GM18873 (cell line): ENCODE data around the gene ZNF837.
"Not testable (repeated sequence)": the region's sequence is repeated elsewhere in the genome, so short reads cannot be mapped to it uniquely, and the experiment has no call there.

ENCODE experiments used
- ATAC-seq: cut with Tn5 transposase; IDR thresholded peaks from one replicate; pipeline ENCODE4 v1.9.1; 2021; ENCODE audit warnings: mild to moderate bottlenecking, moderate library complexity, moderate number of reproducible peaks; ENCODE audit not compliant: unreplicated experiment, low FRiP score

Gene ZNF837

DNA sequence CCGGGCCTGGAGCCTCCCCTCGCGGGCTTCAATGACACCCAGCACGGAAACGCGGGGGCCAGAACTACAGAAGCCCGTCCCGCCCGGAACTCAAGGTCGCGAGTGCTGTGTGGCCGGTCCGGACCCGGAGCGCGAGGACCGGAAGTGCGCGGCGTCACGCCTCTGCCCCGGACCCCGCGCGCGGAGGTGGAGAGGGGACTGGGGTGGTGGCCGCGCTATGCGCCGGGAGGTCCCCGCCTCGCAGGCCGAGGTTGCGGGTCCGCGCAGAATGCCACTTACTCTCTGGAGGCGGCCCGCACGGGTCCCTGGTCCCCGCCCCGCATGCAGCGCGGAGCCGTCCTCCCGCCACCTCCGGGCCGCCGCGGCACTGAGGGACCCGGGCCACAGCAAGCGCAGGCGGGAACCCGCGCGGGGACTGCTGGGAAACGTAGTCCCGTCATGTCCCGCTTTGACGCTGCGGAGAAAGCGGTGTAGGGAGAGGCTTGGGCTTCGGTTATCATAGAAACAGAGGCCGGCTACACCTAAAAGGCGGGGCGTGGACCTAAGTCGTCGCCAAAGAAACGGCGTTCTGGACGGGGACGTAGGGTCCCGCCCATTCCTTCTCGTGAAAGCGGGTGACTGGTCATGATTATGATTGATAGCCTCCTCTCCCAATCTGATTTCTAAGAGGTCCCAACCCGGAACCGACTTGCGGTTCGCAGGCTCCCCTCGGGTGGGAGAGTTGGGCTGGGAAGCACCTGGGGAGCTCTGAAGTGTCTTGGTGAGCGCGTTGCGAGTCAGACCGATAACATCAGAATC is at the start of gene ZNF837:
ZNF837 (minus strand) TSS at position 369 of the 798 bp plus-strand sequence. CDS start 11,698 bp downstream, outside the sequence.
- ATAC-seq: peak; percentile 84

GRCh38 chr19:58429745-58430144 is 48.9 kb upstream of the ZNF837 start:
- ATAC-seq: no peak

DNA sequence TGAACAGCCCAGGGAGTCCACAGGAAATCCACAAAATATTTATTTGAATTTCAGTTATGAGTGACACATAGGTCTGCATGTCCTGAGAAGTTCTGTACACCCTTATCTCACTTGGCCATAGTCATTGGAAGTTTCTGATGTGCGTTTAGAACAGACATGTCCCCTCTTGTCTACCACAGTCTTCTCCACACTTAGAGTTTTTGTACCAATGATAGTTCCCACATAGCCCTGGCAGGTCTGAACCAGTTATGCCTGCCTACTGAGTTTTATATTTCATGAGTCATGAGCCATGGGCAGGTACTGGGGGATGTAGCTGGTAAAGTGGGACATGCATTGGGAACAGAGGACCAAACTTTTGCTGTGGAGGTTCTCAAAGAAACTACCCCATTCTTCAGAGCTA is 47.8 kb upstream of the ZNF837 start:
- ATAC-seq: no peak

GRCh38 chr19:58417071-58417470 is 36.2 kb upstream of the ZNF837 start:
- ATAC-seq: no peak

DNA sequence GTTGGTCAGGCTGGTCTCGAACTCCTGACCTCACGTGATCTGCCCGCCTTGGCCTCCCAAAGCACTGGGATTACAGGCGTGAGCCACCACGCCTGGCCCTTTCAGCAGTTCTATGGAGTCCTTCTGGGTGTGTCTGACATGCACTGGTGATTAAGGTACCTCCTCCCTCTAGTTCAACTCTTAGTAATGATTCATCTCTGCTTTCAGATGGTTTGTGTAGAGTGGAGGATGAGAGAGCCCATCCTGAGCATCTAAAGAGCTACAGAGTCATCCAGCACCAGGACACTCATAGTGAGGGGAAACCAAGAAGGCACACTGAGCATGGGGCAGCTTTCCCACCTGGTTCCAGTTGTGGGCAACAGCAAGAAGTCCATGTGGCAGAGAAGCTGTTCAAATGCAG is 35.8 kb upstream of the ZNF837 start:
- ATAC-seq: no peak

DNA sequence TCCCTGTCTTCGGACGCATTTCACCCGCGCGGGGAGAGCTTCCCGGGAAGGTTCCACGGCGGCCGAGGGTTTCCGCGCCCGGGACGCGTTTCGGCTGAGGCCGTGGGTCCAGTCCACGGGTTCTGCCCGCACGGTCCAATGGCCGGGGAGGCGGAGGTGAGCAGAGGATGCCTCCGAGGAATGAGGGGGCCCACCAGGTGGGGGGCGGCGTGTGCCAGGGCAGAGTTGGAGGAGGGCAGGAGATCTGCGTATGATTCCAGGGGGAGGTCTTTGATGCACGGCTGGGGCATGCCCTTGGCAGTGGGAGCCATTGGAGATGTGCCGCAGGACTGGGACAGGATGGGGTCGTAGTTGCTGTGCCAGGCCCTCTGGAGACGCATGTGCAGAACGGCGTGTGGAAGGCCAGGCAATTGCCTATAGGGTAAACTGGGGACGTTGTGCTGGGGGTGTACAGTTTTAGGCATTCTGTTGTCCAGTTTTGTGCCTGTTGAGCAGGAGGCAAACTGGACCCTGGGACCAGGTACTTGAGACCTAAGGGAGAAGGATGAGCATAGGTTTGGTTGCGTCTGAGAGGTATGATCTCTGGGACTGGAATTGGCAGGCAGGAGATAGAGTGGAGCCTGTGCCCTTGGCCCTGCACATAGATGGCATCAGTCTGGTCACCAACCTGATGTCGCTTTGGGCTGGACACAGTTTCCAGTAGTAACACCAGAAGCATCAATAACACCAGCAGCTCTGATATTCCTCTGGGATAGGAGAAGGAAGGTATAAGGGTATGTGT is 28.4 kb upstream of the ZNF837 start:
- peak; percentile 3 for ATAC-seq

GRCh38 chr19:58408152-58409009 is 27.6 kb upstream of the ZNF837 start, which contains the start of gene ZNF584:
Gene ZNF584 (plus strand): TSS chr19:58408649. CDS start chr19:58409148, 499 bp downstream.
- ATAC-seq: peak; percentile 82

GRCh38 chr19:58407658-58408151 is 26.9 kb upstream of the ZNF837 start:
- ATAC-seq: peak; percentile 12

DNA sequence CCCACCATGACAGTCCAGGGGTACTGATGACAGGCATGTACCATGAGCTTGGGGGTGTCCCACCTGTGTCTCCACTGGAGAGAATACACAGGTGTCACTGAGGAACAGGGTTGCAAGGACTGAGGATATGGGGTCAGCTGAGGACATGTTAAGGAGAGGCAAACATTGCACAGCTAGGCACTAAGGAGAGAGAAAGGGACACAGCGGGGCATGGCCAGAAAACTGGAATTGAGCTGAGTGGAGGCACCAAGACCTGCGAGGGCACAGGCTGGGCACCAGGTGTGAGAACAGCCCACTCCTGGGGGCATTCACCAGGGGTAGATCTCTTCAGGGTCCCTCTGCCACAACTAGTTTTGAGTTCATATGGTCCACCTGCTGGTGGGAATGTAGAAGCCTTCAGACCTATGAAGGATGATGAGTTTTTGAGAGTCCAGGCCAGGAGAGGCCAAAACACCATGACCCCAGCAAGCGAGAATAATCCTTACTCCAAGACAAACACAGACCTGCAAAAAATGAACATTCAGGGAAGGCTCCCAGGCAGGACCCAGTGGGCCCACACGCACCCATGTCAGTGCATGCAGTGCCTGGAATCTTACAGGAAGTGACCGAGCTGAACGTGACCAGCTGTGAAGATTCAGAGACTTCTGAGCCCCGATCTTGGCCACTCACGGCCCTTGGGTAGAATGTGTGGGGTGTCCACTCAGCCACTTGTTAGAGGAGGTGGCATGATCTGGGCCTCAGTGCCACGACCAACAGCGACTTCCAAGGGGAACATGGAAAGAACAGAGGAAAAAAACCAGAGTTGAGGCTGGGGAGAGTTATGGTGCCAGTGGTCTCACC is 26.2 kb upstream of the ZNF837 start:
- ATAC-seq: no peak

- ATAC-seq: not testable (repeated sequence)
Observed at GRCh38 chr19:58403920-58404478, 23.2 kb upstream of the ZNF837 start.

- no peak for ATAC-seq
Observed at GRCh38 chr19:58401840-58402421, 21.1 kb upstream of the ZNF837 start.

DNA sequence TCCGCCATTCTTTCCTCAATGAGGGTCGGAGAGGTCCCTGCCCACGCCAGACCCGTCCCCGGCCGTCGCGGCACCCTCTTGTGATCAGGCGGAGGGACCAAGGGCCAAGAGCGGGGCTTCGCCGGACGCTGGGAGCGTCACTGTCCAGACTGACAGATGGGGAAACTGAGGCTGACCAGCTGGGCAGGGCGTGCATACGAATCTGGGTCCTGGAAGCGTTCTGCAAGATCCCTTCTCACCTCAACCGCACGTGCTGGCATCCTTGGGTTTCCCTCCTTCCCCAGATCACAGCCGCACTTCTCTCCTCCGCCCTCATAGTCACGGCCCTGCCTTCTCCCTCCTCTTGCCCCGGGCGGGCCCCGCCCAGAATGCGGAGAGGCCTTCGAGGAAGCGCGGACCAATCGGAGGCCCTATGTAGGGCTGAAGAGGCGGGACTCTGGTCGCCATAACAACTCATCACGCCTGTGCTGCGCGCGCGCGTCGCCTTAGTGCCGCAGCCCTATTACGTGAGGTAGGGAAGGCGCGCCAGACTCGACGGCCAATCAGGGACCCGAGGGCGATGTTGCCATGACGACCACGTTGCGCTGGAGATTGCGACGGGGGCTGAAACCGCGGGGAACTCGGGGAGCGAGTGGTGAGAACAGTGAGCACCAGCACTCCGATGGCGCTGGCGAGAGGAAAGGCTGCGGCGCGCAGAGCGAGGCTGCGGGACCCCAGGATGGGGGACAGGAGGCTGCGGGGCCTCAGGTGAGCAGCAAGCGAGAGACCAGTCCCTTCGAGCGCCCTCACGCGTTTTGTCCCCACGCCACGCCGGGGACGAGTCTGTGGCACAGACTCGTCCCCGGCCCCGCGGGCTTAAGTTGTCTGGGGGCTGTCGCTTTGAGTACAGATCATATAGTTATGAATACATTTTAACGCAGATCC is 20.3 kb upstream of the ZNF837 start:
- ATAC-seq: peak; percentile 92

DNA sequence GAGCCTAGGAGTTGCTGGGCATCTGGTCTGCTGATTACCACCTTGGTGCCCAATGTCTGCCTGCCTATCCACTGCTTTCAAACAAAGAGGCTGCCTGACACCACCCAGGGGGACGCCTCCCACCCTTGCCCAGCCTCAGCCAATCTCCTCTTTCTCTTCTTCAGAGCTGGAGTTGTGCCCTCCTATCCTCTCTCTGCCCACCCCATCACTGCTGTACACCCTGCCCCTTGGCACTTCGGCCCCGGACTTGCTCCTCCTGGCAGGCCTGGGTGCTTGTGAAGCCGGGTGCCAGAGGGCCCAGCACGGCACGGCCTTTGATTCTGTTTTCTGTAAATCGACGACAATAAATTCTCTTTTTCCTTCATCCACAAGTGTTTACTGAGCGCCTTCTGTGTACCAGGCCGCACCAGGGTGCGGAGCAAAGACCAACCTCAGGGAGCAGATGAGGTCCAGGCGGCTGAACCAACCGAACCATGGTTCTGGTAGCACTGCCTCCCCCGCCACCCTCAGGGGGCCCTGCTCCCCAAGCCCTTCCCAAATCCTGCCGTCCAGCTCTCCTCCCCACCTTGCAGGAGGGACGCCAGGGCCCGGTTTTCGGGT is 19.6 kb upstream of the ZNF837 start:
- no peak for ATAC-seq

GRCh38 chr19:58399903-58400302 is 19.1 kb upstream of the ZNF837 start:
- ATAC-seq: no peak

- ATAC-seq: no peak
Observed at GRCh38 chr19:58398545-58398944, 17.7 kb upstream of the ZNF837 start.

GRCh38 chr19:58398087-58398486 is 17.3 kb upstream of the ZNF837 start:
- ATAC-seq: no peak

GRCh38 chr19:58397533-58398037 is 16.8 kb upstream of the ZNF837 start:
- ATAC-seq: no peak
